Thyroid gland (tissue), 4 donors: ENCODE data around the gene GUCY2C.

Source experiments
- CTCF ChIP-seq, 6 experiments: fragments of 200-600 bp in 3 of 6; fragments of 450-650 bp in 3 of 6; sonication (generic) in 3 of 6; IDR thresholded peaks; one replicate each; pipeline ENCODE4 v1.5.1; 2016 to 2019; ENCODE audit warnings: antibody characterized with exemption in 6 of 6, mild to moderate bottlenecking in 2 of 6, inconsistent platforms in 1 of 6, moderate library complexity in 1 of 6
- POLR2A ChIP-seq, 2 donors: fragments of 450-650 bp; IDR thresholded peaks; one replicate each; pipeline ENCODE4 v1.6.1; 2017; ENCODE audit warnings: antibody characterized with exemption in 2 of 2, mild to moderate bottlenecking in 2 of 2, moderate library complexity in 1 of 2

GRCh38 chr12:14619741-14620501 lies 76.5 kb downstream of the GUCY2C start:
- TF ChIP-seq CTCF (IDR thresholded peaks at IDR 0.05) (no peak), POLR2A (IDR thresholded peaks at IDR 0.05) (no peak)
